GM12874 (cell line): Measurements from ENCODE around the gene WASF2.

Experiments used
- TF ChIP-seq, protein P1 (sequence below): IDR thresholded peaks from 2 replicates; pipeline ENCODE4 v1.5.1; 2011; ENCODE audit warnings: low read depth, mild to moderate bottlenecking, control low read depth, low read length, moderate library complexity; ENCODE audit not compliant: insufficient read depth

Gene WASF2

DNA sequence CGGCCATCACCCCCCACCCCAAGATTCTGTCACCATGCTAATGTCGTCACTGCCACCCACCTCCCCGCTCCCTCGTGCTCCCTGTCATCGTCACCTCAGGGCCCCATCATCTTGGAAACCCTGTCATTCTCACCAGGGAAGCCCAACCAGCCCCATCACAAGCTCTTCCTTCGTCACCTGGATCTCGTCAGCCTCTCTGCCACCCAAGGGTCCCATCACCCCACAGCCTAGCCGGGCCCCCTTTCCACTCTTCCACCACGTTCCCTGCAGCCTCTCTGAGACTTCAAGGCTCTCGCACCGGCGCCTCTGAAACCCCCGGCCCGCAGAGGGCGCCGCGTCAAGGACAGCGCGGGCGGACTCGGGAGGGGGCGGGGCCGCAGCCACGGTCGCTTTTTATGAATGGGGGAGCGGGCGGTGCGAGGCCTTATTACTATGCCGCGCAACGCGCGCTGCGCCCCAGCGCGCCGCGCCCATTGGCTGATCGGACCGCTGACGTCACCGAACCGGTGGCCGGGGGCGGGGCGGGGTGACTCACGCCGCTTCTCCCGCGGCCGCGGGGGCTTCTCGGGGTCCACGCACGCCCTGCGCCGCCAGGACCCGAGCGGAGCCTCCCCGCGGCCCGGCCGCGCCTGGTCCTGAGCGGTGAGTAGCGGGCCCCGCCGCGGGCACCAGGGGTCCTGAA, 97.7 kb downstream of the WASF2 start, which contains the start of gene GPR3:
Gene GPR3 (plus strand): TSS at position 527 of the 682 bp plus-strand sequence. CDS start 1,177 bp downstream, outside the sequence.
- TF ChIP-seq, protein P1, sequence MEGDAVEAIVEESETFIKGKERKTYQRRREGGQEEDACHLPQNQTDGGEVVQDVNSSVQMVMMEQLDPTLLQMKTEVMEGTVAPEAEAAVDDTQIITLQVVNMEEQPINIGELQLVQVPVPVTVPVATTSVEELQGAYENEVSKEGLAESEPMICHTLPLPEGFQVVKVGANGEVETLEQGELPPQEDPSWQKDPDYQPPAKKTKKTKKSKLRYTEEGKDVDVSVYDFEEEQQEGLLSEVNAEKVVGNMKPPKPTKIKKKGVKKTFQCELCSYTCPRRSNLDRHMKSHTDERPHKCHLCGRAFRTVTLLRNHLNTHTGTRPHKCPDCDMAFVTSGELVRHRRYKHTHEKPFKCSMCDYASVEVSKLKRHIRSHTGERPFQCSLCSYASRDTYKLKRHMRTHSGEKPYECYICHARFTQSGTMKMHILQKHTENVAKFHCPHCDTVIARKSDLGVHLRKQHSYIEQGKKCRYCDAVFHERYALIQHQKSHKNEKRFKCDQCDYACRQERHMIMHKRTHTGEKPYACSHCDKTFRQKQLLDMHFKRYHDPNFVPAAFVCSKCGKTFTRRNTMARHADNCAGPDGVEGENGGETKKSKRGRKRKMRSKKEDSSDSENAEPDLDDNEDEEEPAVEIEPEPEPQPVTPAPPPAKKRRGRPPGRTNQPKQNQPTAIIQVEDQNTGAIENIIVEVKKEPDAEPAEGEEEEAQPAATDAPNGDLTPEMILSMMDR: peak; percentile 68

DNA sequence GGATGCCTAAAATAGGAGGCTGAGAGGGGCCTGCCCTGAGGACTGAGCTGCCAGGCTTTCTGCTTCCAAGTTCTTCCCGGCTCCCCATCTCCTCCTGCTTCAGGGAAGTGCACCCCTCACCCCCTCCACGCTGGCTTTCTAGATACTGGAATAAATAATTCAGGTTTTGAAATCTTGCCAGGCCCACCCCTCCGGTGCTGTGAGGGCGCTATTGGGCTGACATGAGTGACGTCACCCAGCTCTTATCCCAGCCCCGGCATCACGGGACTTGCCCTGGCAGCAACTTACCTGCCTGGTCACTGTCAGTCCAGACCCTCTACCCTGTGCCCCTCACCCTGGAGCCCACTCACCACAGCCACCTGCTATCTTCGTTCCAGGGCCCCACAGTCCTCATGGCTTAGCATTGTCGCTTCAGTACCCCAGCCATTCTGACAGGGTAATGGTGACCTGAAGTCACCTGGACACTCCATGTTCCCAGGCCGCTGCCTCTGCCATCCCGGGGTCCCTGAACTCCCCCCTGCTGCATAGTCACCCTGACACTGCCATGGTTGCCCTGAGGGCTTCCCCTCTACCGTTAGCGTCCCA, 98.4 kb downstream of the WASF2 start:
- TF ChIP-seq, protein P1: no peak; the same call in 1 of the 2 replicates

DNA sequence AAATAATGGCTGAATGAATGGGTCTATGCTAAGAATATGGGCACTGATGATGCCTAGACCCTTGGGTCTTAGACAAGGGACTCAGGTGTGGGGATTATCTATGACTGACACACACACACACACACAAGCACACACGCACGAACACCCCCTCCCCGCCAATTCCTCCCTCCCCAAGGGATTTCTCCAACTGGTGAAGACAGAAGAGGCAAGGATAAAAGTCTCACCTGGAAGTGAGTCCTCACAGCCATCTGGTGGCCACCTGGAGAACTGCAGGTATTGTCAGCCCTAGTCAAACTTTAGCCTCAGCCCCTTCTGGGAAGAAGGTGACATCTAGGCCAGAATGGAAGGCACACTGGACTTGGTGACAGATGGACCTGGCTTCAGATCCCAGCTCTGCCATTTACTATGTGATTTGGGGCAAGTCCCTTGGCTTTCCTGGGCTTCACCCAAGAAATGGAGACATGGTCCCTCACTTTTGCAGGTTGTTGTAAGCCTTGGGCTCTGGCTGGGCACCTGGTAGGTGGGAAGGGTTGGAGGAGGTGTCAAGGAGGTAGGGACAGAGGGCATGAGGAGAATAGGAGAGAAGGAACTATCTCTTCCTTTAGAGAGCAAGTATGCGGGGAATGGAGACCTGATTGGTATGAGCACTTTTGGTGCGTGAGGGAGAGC, 101.5 kb downstream of the WASF2 start:
- TF ChIP-seq, protein P1: peak; percentile 89

DNA sequence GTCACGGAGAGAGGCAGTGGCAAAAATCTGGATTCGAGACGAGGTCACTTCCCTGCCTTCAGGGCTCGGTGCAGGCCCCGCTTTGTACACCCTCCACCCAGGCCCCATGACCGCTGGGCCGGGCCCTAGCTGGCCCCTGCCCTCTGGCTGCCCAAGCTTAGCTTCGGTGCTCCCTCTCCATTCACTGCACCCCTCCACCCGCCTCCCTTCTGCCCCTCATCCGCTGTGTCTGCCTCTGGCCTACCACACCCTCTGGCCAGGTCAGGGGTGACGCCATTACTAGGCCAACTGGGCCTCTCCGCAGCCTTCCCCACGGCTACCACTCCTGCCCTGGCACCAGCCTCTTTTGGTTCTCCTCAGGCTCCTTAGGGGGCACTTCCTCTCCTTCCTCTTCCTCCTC, 106.3 kb downstream of the WASF2 start:
- TF ChIP-seq, protein P1: no peak

DNA sequence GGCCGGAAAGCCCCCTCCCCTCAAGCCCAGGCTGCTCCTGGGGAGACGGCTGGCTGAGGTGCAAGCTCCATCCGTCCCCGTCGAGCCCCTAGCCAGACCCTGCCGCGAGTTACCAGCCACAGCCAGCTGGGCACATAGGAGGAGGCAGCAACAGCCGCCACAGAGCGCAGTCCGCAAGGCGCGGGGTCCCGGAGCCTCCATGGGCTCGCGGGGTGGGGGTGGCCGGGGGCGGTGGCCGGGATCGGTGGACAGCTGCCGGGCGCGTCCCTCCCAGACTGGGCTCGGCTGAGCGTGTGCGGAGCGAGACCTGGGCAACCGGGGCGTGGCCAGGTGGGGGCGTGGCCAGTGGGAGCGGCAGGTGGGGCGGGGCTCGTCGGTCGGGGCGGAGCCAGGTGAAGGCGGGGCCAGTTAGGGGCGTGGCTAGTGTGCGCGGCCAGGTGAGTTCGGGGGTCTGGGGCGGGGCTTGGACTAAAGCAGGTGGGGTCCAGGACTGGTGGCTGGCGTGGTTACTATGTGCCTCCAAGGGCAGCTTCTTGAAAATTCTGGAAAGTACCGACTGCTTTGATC, 106.8 kb downstream of the WASF2 start, which contains the start of gene CD164L2:
Gene CD164L2 (minus strand): TSS at position 295 of the 567 bp plus-strand sequence. CDS start 94 bp downstream, at position 201.
- TF ChIP-seq, protein P1: no peak

DNA sequence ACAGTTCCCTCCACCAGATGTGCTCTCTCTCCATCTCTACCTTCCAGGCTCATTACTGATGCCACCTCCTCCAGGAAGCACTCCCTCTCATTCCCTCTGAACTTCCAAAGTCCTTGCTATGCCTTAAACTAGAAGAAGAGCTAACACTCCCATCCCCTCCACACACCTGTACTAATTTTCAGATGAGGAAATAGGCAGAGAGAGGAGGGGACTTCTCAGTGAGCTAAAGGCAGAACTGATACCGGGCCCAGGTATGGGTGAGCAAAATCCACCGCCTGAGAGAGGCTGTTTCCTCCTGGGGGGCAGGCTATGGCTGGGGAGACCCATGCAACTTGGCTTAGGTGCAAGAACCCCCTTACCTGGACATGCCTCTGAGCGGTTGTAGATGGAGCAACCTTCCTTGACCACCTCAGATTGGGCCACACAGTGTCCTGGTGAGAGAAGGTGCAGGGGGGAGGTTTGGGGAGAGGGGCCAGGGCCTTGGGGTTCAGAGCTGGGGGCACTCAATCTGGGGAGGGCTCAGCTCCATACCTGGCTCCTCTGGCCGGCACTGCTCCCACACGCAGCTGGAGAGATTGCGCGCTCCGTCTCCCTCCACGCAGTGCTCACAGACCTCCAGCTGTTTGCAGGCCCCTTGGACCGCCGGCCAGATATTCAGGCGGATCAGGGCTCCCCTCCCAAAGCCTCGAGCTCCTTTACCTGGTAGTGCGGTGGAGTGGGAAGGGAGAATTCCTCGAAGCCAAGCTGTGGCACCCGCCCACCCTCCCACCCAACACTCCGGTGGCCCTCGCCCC, 107.8 kb downstream of the WASF2 start:
- TF ChIP-seq, protein P1: no peak
